B cell (primary cell): ENCODE data around the gene ATP2B3.

Experiments
- CTCF ChIP-seq: fragments of 200-600 bp; IDR thresholded peaks from one replicate; pipeline ENCODE4 v1.8.0; 2022; ENCODE audit warnings: antibody characterized with exemption, mild to moderate bottlenecking
- EZH2 ChIP-seq: IDR thresholded peaks from 2 replicates; pipeline ENCODE4 v1.6.1; 2012; ENCODE audit warnings: borderline replicate concordance, low read depth, mild to moderate bottlenecking, moderate library complexity, low read length; ENCODE audit not compliant: insufficient read depth, poor library complexity, severe bottlenecking

DNA sequence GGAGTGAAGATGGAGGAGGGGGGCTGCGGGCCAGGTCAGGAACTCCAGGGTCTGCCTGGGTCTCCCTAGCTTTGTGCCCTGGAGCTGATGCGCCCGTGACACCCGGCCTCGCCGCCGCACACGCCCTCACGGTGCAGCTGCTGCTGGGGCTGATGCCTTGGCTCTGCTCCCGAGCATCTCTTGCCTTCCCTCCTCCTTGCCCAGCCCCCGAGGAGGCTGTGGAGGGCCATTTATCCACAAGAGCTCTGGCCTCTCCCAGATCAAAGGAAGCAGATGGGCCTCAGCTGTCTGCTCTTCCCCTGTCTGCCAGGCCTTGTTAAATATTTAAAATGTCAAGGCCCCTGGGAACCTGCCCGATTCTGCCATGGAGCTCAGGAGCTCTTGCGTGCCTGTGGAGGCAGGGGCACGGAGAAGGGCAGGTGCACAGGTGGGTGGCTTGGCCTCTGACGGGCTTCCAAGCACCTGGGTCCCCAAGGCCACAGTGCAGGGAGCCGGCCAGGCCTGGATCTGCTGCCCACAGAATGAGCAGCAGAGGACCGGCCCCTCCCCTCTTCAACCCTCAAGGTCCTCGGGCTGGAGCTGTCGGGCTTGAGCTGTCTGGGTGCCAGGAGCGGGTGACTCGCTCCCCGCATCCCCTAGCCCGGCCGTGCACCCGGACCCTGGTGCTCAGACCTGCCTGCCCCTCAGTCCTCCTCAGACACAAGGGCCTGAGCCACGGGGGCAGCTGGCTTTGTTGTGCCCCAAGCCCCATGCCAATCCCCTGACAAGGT, 20.3 kb downstream of the ATP2B3 start:
- TF ChIP-seq CTCF (no peak), EZH2 (no peak)
